ENCODE results near the gene RORC.

DNA sequence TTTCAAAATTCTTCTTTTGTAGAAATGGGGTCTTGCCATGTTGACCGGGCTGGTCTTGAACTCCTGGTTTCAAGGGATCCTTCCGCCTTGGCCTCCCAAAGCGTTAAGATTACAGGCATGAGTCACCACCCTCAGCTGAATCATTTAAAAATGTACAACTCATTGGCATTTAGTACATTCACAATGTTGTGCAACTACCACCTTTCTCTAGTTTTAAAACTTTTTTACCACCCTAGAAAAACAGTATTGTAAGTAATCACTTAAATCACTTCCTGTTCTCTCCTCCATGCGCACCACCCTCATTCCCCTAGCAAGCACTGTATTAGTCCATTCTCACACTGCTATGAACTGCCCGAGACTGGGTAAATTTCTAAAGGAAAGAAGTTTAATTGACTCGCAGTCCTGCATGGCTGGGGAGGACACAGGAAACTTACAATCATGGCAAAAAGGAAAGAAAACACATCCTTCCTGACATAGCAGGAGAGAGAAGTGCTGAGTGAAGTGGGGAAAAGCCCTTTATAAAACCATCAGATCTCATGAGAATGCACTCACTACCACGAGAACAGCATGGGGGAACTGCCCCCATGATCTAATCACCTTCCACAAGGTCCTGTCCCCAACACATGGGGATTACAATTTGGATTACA lies 36.3 kb upstream of the RORC start:
- TF ChIP-seq GATA3 (IDR thresholded peaks at IDR 0.05; ENCODE audit: low read depth, low read length): no peak
- no peak for TF ChIP-seq GATA2 (IDR thresholded peaks at IDR 0.05; ENCODE audit: low read depth, low read length)

All from SH-SY5Y (cell line).